SK-N-MC (cell line): Measurements from ENCODE around the gene NOS3.

ENCODE experiments used
- DNase-seq: peaks from one replicate; pipeline ENCODE4 v3.0.0-alpha.2; 2011; ENCODE audit warnings: low read depth, low spot score
- H3K27ac ChIP-seq: fragments of 200-600 bp; sonication (generic); 2 replicates; pipeline ENCODE4 v1.5.1; 2016; ENCODE audit warnings: mixed run types
- H3K36me3 ChIP-seq: fragments of 200-600 bp; sonication (generic); 2 replicates; pipeline ENCODE4 v1.6.1; 2017; ENCODE audit warnings: antibody characterized with exemption, low read length, mixed read lengths; ENCODE audit not compliant: insufficient read depth
- H3K4me3 ChIP-seq: fragments of 200-600 bp; sonication (generic); 2 replicates; pipeline ENCODE4 v1.5.1; 2016
- H3K9ac ChIP-seq: fragments of 200-600 bp; sonication (generic); 2 replicates; pipeline ENCODE4 v1.8.0; 2017; ENCODE audit warnings: mixed run types, mixed read lengths; ENCODE audit not compliant: insufficient read length
- H3K9me3 ChIP-seq: fragments of 200-600 bp; sonication (generic); 2 replicates; pipeline ENCODE4 v1.6.1; 2017; ENCODE audit warnings: low read depth, mild to moderate bottlenecking, antibody characterized with exemption, low read length, moderate library complexity, mixed read lengths
- EZH2 ChIP-seq: fragments of 200-600 bp; sonication (generic); IDR thresholded peaks from one replicate; pipeline ENCODE4 v1.6.1; 2017; ENCODE audit warnings: antibody characterized with exemption
- FOXP2 ChIP-seq: optimal IDR thresholded peaks from 2 replicates; pipeline ENCODE3; 2011; ENCODE audit warnings: mild to moderate bottlenecking, moderate library complexity; ENCODE audit not compliant: insufficient read depth; ENCODE audit errors: extremely low read length, control extremely low read depth
- POLR2AphosphoS5 ChIP-seq: IDR thresholded peaks from 2 replicates; pipeline ENCODE4 v1.6.1; 2012; ENCODE audit warnings: mild to moderate bottlenecking, low read depth, low read length, borderline replicate concordance

Gene NOS3

GRCh38 chr7:150962290-150962552, 28.6 kb upstream of the NOS3 start:
- H3K27ac ChIP-seq, result no peak overlapping the region
- H3K9ac ChIP-seq, result no peak overlapping the region
- no peak overlapping the region for H3K4me3 ChIP-seq
- TF ChIP-seq FOXP2, result no peak
- TF ChIP-seq POLR2AphosphoS5, result no peak
- no peak for TF ChIP-seq EZH2
- no peaks in the 10 kb centered on the region for H3K9me3 ChIP-seq
- no peak for DNase-seq
- H3K36me3 ChIP-seq, result no peaks in the 10 kb centered on the region

GRCh38 chr7:150962553-150963399, 28.0 kb upstream of the NOS3 start:
- no peak overlapping the region for H3K9ac ChIP-seq
- no peak for TF ChIP-seq POLR2AphosphoS5
- no peak for DNase-seq
- no peaks in the 10 kb centered on the region for H3K9me3 ChIP-seq
- H3K36me3 ChIP-seq, result no peaks in the 10 kb centered on the region
- H3K4me3 ChIP-seq, result no peak overlapping the region
- H3K27ac ChIP-seq, result no peak overlapping the region

GRCh38 chr7:150963707-150964559, 26.9 kb upstream of the NOS3 start:
- Histone ChIP-seq H3K9ac (no peak overlapping the region), H3K9me3 (no peaks in the 10 kb centered on the region), H3K27ac (no peak overlapping the region), H3K4me3 (no peak overlapping the region), H3K36me3 (no peaks in the 10 kb centered on the region)
- no peak for DNase-seq
- TF ChIP-seq FOXP2 (no peak), POLR2AphosphoS5 (no peak), EZH2 (no peak)

- no peak for TF ChIP-seq EZH2
- no peak for TF ChIP-seq FOXP2
- TF ChIP-seq POLR2AphosphoS5, result no peak
- DNase-seq, result no peak
- Histone ChIP-seq H3K36me3 (no peaks in the 10 kb centered on the region), H3K9ac (no peak overlapping the region), H3K27ac (no peak overlapping the region), H3K9me3 (no peaks in the 10 kb centered on the region), H3K4me3 (no peak overlapping the region)
Measured at GRCh38 chr7:150964593-150965111, 26.2 kb upstream of the NOS3 start.

GRCh38 chr7:150965273-150965830, 25.5 kb upstream of the NOS3 start:
- DNase-seq, result no peak
- Histone ChIP-seq H3K9ac (no peak overlapping the region), H3K36me3 (no peaks in the 10 kb centered on the region), H3K4me3 (no peak overlapping the region), H3K9me3 (no peaks in the 10 kb centered on the region), H3K27ac (no peak overlapping the region)
- TF ChIP-seq EZH2 (no peak), POLR2AphosphoS5 (no peak), FOXP2 (no peak)

- H3K4me3 ChIP-seq, result no peak overlapping the region
- no peak for TF ChIP-seq EZH2
- no peak for DNase-seq
- no peak overlapping the region for H3K9ac ChIP-seq
- H3K27ac ChIP-seq, result no peak overlapping the region
- no peaks in the 10 kb centered on the region for H3K36me3 ChIP-seq
- no peaks in the 10 kb centered on the region for H3K9me3 ChIP-seq
Measured at GRCh38 chr7:150966002-150966401, 24.8 kb upstream of the NOS3 start.

GRCh38 chr7:150967349-150967748, 23.5 kb upstream of the NOS3 start:
- Histone ChIP-seq H3K9ac (no peak overlapping the region), H3K27ac (no peak overlapping the region), H3K9me3 (no peaks in the 10 kb centered on the region), H3K36me3 (no peaks in the 10 kb centered on the region), H3K4me3 (no peak overlapping the region)
- DNase-seq, result no peak
- no peak for TF ChIP-seq FOXP2
- TF ChIP-seq EZH2, result no peak
- no peak for TF ChIP-seq POLR2AphosphoS5

- DNase-seq, result no peak
- Histone ChIP-seq H3K36me3 (no peaks in the 10 kb centered on the region), H3K9me3 (no peaks in the 10 kb centered on the region), H3K27ac (no peak overlapping the region), H3K4me3 (no peak overlapping the region), H3K9ac (no peak overlapping the region)
- TF ChIP-seq POLR2AphosphoS5 (no peak), EZH2 (no peak), FOXP2 (no peak)
Measured at GRCh38 chr7:150968056-150968733, 22.6 kb upstream of the NOS3 start.
